Stomach smooth muscle (tissue), 2 donors: ENCODE results near the gene AP1M2.
A peak's percentile ranks its signal among the peaks of the same experiment; 100 is the strongest.
"Not testable (repeated sequence)": the region's sequence is repeated elsewhere in the genome, so short reads cannot be mapped to it uniquely, and the experiment has no call there.

Experiments
- H3K27ac ChIP-seq: one replicate; pipeline ENCODE4 v1.7.0; 2013; ENCODE audit warnings: mild to moderate bottlenecking, low read length, inconsistent platforms
- H3K27me3 ChIP-seq, 2 donors: one replicate each; pipeline ENCODE4 v1.7.0; 2013; ENCODE audit warnings: low read length in 2 of 2; ENCODE audit not compliant: insufficient read depth in 2 of 2, control insufficient read depth in 1 of 2
- H3K36me3 ChIP-seq, 2 donors: one replicate each; pipeline ENCODE4 v1.7.0; 2013; ENCODE audit warnings: low read length in 2 of 2; ENCODE audit not compliant: control insufficient read depth in 2 of 2, insufficient read depth in 2 of 2
- H3K4me1 ChIP-seq: one replicate; pipeline ENCODE4 v1.7.0; 2013; ENCODE audit warnings: low read length; ENCODE audit not compliant: control insufficient read depth, insufficient read depth
- H3K4me3 ChIP-seq, 2 donors: one replicate each; pipeline ENCODE4 v1.7.0; 2013; ENCODE audit warnings: low read length in 2 of 2
- H3K9ac ChIP-seq, 2 donors: one replicate each; pipeline ENCODE4 v1.7.0; 2013; ENCODE audit warnings: low read length in 2 of 2, mild to moderate bottlenecking in 1 of 2
- H3K9me3 ChIP-seq, 2 donors: one replicate each; pipeline ENCODE4 v1.7.0; 2013; ENCODE audit warnings: low read length in 2 of 2; ENCODE audit not compliant: control insufficient read depth in 2 of 2
- donor health status: healthy.
- donor health status: Pancreatic carcinoma.

The AP1M2 gene

GRCh38 chr19:10549733-10550132 is 37.4 kb downstream of the AP1M2 start:
- H3K9ac ChIP-seq: no peak overlapping the region
- no peak overlapping the region for H3K27ac ChIP-seq
- no peaks in the 10 kb centered on the region for H3K27me3 ChIP-seq
- H3K9me3 ChIP-seq: no peaks in the 10 kb centered on the region
- peaks cover 7% of the 10 kb centered on the region for H3K4me1 ChIP-seq
- peaks cover 27 to 31% of the 10 kb centered on the region in 2 donors for H3K36me3 ChIP-seq
- no peak overlapping the region for H3K4me3 ChIP-seq

- peaks cover 23 to 27% of the 10 kb centered on the region in 2 donors for H3K36me3 ChIP-seq
- peaks cover 15% of the 10 kb centered on the region for H3K4me1 ChIP-seq
- no peak overlapping the region for H3K27ac ChIP-seq
Observed at GRCh38 chr19:10548746-10549276, 38.3 kb downstream of the AP1M2 start.

GRCh38 chr19:10546817-10547216 is 40.3 kb downstream of the AP1M2 start:
- Histone ChIP-seq H3K36me3 (peaks cover 12 to 13% of the 10 kb centered on the region in 2 donors), H3K4me3 (no peak overlapping the region), H3K9ac (no peak overlapping the region), H3K27me3 (no peaks in the 10 kb centered on the region), H3K4me1 (peaks cover 18% of the 10 kb centered on the region), H3K27ac (no peak overlapping the region), H3K9me3 (no peaks in the 10 kb centered on the region)

More at GRCh38 chr19:10548746-10549276, 38.3 kb downstream of the AP1M2 start:
- no peak overlapping the region for H3K4me3 ChIP-seq
- H3K27me3 ChIP-seq: no peaks in the 10 kb centered on the region
- H3K9ac ChIP-seq: no peak overlapping the region
- H3K9me3 ChIP-seq: no peaks in the 10 kb centered on the region

- peaks cover 6 to 8% of the 10 kb centered on the region in 2 donors for H3K36me3 ChIP-seq
- H3K9me3 ChIP-seq: no peaks in the 10 kb centered on the region
- H3K27ac ChIP-seq: peak overlapping the region; percentile 76
- H3K27me3 ChIP-seq: no peaks in the 10 kb centered on the region
- H3K9ac ChIP-seq: peak overlapping the region; percentile 90 to 94
- H3K4me3 ChIP-seq: peak overlapping the region; percentile 86
- H3K4me1 ChIP-seq: peaks cover 18% of the 10 kb centered on the region
Observed at GRCh38 chr19:10544753-10545251, 42.3 kb downstream of the AP1M2 start.

GRCh38 chr19:10544242-10544752 is 42.8 kb downstream of the AP1M2 start:
- Histone ChIP-seq H3K4me3 (peak overlapping the region; percentile 86), H3K27ac (peak overlapping the region; percentile 76), H3K9ac (peak overlapping the region; percentile 90 to 94), H3K4me1 (peaks cover 18% of the 10 kb centered on the region), H3K9me3 (no peaks in the 10 kb centered on the region), H3K36me3 (peaks cover 6% of the 10 kb centered on the region in 2 donors), H3K27me3 (no peaks in the 10 kb centered on the region)

- peak within 1 kb of the TSS; percentile 76 for H3K27ac ChIP-seq
- peaks cover 5% of the 10 kb centered on the region in 2 donors for H3K36me3 ChIP-seq
- no peaks in the 10 kb centered on the region for H3K27me3 ChIP-seq
- H3K4me3 ChIP-seq: peak within 1 kb of the TSS; percentile 86
- H3K9ac ChIP-seq: peak within 1 kb of the TSS; percentile 90 to 94
- H3K9me3 ChIP-seq: no peaks in the 10 kb centered on the region
- peaks cover 18% of the 10 kb centered on the region for H3K4me1 ChIP-seq
Observed at GRCh38 chr19:10543420-10544241, 43.5 kb downstream of the AP1M2 start, which contains the start of gene ATG4D. Gene ATG4D, plus strand, starts transcription at chr19:10543904. Its CDS starts 187 bp downstream, at chr19:10544091.

GRCh38 chr19:10543059-10543419 is 44.1 kb downstream of the AP1M2 start:
- Histone ChIP-seq H3K4me3 (peak overlapping the region; percentile 60 to 86), H3K27me3 (no peaks in the 10 kb centered on the region), H3K9ac (peak overlapping the region in 1 of 2 donors; percentile 94), H3K27ac (peak overlapping the region; percentile 76), H3K9me3 (no peaks in the 10 kb centered on the region), H3K36me3 (no peaks in the 10 kb centered on the region), H3K4me1 (peaks cover 18% of the 10 kb centered on the region)

GRCh38 chr19:10539016-10539415 is 48.1 kb downstream of the AP1M2 start:
- not testable (repeated sequence) for H3K27me3 ChIP-seq, H3K9me3 ChIP-seq, H3K9ac ChIP-seq, H3K4me3 ChIP-seq, H3K36me3 ChIP-seq, H3K27ac ChIP-seq, H3K4me1 ChIP-seq

- no peaks in the 10 kb centered on the region for H3K27me3 ChIP-seq
- H3K9me3 ChIP-seq: no peaks in the 10 kb centered on the region
- no peak overlapping the region for H3K27ac ChIP-seq
- H3K9ac ChIP-seq: no peak overlapping the region
- no peak overlapping the region for H3K4me3 ChIP-seq
- no peaks in the 10 kb centered on the region for H3K36me3 ChIP-seq
- peaks cover 4% of the 10 kb centered on the region for H3K4me1 ChIP-seq
Observed at GRCh38 chr19:10538204-10538983, 48.7 kb downstream of the AP1M2 start.

GRCh38 chr19:10537668-10538067 is 49.4 kb downstream of the AP1M2 start:
- H3K9me3 ChIP-seq: no peaks in the 10 kb centered on the region
- no peaks in the 10 kb centered on the region for H3K36me3 ChIP-seq
- no peak overlapping the region for H3K4me3 ChIP-seq
- H3K9ac ChIP-seq: no peak overlapping the region
- H3K27ac ChIP-seq: no peak overlapping the region
- H3K4me1 ChIP-seq: no peaks in the 10 kb centered on the region
- H3K27me3 ChIP-seq: no peaks in the 10 kb centered on the region
